CD8-positive, alpha-beta memory T cell (primary cell): ENCODE measurements around the gene TSN. TPM values are rescaled to one million over a fixed set of nuclear protein-coding genes. Genes with fewer than 3 reads are reported as not detected.
A peak's percentile ranks its signal among the peaks of the same experiment; 100 is the strongest.

Experiments used
- CTCF ChIA-PET: fragments of 350-600 bp; sonication (Branson Sonifier 250); formaldehyde crosslinking; loops from one replicate; lab custom pipeline; 2021; ENCODE audit warnings: antibody characterized with exemption; lab: Charles Lee
- POLR2A ChIA-PET: fragments of 350-600 bp; sonication (Branson Sonifier 250); formaldehyde crosslinking; loops from one replicate; lab custom pipeline; 2021; ENCODE audit warnings: antibody characterized with exemption; lab: Charles Lee
- DNase-seq, 5 donors: peaks; one replicate each; pipeline versions ENCODE4 v3.0.0 to v3.0.0-alpha.2; 2020 to 2022; ENCODE audit warnings: mixed read lengths in 1 of 5
- H3K27ac ChIP-seq: one replicate; pipeline ENCODE4 v1.7.0; 2013; ENCODE audit warnings: low read depth, mild to moderate bottlenecking, low read length, moderate library complexity
- H3K27me3 ChIP-seq: 2 replicates; pipeline ENCODE4 v1.7.0; 2013; ENCODE audit warnings: low read length, mild to moderate bottlenecking; ENCODE audit not compliant: insufficient read depth, poor library complexity, severe bottlenecking
- H3K36me3 ChIP-seq: 2 replicates; pipeline ENCODE4 v1.7.0; 2013; ENCODE audit warnings: mild to moderate bottlenecking, low read length, moderate library complexity; ENCODE audit not compliant: insufficient read depth
- H3K4me1 ChIP-seq: 2 replicates; pipeline ENCODE4 v1.7.0; 2013; ENCODE audit warnings: mild to moderate bottlenecking, low read length, moderate library complexity; ENCODE audit not compliant: insufficient read depth
- H3K4me3 ChIP-seq: 2 replicates; pipeline ENCODE4 v1.7.0; 2013; ENCODE audit warnings: mild to moderate bottlenecking, low read length
- H3K9me3 ChIP-seq: 2 replicates; pipeline ENCODE4 v1.7.0; 2013; ENCODE audit warnings: mild to moderate bottlenecking, low read length
- H3K27ac Mint-ChIP-seq, 8 donors: one replicate each; pipeline ENCODE4 v1.8.0; 2020 to 2021; ENCODE audit warnings: mixed read lengths in 8 of 8, mild to moderate bottlenecking in 6 of 8, inconsistent platforms in 3 of 8, moderate library complexity in 3 of 8
- H3K27me3 Mint-ChIP-seq, 2 donors: one replicate each; pipeline ENCODE4 v1.8.0; 2020 to 2021; ENCODE audit warnings: mixed read lengths in 2 of 2, mild to moderate bottlenecking in 1 of 2, moderate library complexity in 1 of 2
- H3K36me3 Mint-ChIP-seq, 3 donors: one replicate each; pipeline ENCODE4 v1.8.0; 2020 to 2021; ENCODE audit warnings: mixed read lengths in 3 of 3, inconsistent platforms in 1 of 3, mild to moderate bottlenecking in 1 of 3
- H3K4me1 Mint-ChIP-seq, 3 donors: one replicate each; pipeline ENCODE4 v1.8.0; 2020 to 2021; ENCODE audit warnings: mixed read lengths in 3 of 3, inconsistent platforms in 1 of 3, mild to moderate bottlenecking in 1 of 3
- H3K4me3 Mint-ChIP-seq, 7 donors: one replicate each; pipeline ENCODE4 v1.8.0; 2020 to 2021; ENCODE audit warnings: mixed read lengths in 7 of 7, mild to moderate bottlenecking in 6 of 7, moderate library complexity in 4 of 7, inconsistent platforms in 2 of 7
- H3K9me3 Mint-ChIP-seq, 5 donors: one replicate each; pipeline ENCODE4 v1.8.0; 2020 to 2022; ENCODE audit warnings: mixed read lengths in 5 of 5, mild to moderate bottlenecking in 3 of 5, moderate library complexity in 2 of 5, inconsistent platforms in 1 of 5
- polyA plus RNA-seq: library from polyadenylated mRNA; unstranded; fragments of 300-500 nt; fragmentation: Illumina TruSeq; gene quantifications from one replicate; pipeline ENCODE4 v1.2.3, GENCODE V29; 2021
- total RNA-seq, 2 experiments: library from RNA; stranded (reverse); gene quantifications; one replicate each; pipeline ENCODE4 v1.2.3, GENCODE V29; 2021

TSN gene
- total and polyA plus RNA-seq, 3 experiments from 2014 or later: 74.9 to 90.4 (median 88.0) TPM

DNA sequence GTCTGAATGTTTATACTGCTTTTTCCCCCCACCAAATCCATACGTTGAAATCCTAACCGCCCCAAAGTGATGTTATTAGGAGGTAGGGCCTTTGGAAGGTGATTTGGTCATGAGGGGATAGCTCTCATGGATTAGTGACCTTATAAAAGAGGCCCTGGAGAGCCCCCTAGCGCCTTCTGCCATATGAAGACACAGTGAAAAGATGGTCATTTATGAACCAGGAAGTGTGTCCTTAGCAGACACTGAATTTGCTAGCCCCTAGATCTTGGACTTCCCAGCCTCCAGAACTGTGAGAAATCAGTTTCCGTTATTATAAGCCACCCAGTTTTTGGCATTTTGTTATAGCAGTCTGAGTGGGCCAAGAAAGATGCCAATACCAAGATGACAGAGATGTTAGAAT lies 7.2 kb upstream of the TSN start:
- no peak for DNase-seq
- Histone ChIP-seq H3K4me1 (no peaks in the 10 kb centered on the region), H3K27ac (no peak overlapping the region), H3K4me3 (no peak overlapping the region), H3K9me3 (no peaks in the 10 kb centered on the region), H3K36me3 (no peaks in the 10 kb centered on the region), H3K27me3 (no peaks in the 10 kb centered on the region)
- ChIA-PET CTCF (no interaction called here), POLR2A (no interaction called here)
- peaks cover 0 to 8% (median 3%) of the 10 kb centered on the region in 3 donors for H3K4me1 Mint-ChIP-seq
- H3K36me3 Mint-ChIP-seq: no peaks in the 10 kb centered on the region
- H3K27ac Mint-ChIP-seq: no peak overlapping the region
- peaks cover 0 to 2% of the 10 kb centered on the region in 2 donors for H3K27me3 Mint-ChIP-seq
- H3K4me3 Mint-ChIP-seq: no peak overlapping the region
- H3K9me3 Mint-ChIP-seq: no peaks in the 10 kb centered on the region

DNA sequence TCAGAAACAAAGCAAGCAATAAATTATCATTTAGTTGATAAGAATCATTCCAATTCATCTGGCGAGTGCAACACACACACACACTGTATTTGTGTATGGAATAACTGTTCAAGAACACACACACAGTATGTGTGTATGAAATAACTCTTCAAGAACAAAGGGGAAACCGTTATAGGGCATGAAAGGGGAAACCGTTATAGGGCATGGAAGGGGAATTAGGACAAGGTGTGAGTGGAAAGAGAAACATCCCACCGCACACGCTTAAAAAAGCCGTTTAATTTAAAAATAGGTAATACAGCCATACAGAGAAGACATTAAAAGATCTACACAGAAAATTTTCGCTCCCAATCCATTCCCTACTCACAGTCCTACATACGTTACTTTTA lies 607 bp upstream of the TSN start:
- H3K4me1 Mint-ChIP-seq: peaks cover 24 to 40% (median 38%) of the 10 kb centered on the region in 3 donors
- peaks cover 25% of the 10 kb centered on the region for H3K4me1 ChIP-seq
- no peak for DNase-seq
- no peaks in the 10 kb centered on the region for H3K27me3 ChIP-seq
- CTCF ChIA-PET: interaction anchor here (1.1 to 1.7 kb wide), 2 partner anchors 18 to 225 kb away, joined by 4 to 6 read pairs; partner anchors contain the start of genes NIFK and RNU4ATAC
- H3K4me3 ChIP-seq: peak overlapping the region; percentile 75
- H3K27me3 Mint-ChIP-seq: no peaks in the 10 kb centered on the region
- H3K36me3 ChIP-seq: peaks cover 4% of the 10 kb centered on the region
- no peaks in the 10 kb centered on the region for H3K9me3 Mint-ChIP-seq
- H3K9me3 ChIP-seq: no peaks in the 10 kb centered on the region
- POLR2A ChIA-PET: interaction anchor here (1.3 kb wide), 1 partner anchor 105 kb away, joined by 4 read pairs; no protein-coding TSS in a partner anchor
- peak overlapping the region; percentile 90 to 100 (median 93) for H3K4me3 Mint-ChIP-seq
- peak overlapping the region; percentile 89 to 99 (median 95) for H3K27ac Mint-ChIP-seq
- peaks cover 0 to 32% (median 4%) of the 10 kb centered on the region in 3 donors for H3K36me3 Mint-ChIP-seq
- H3K27ac ChIP-seq: peak overlapping the region; percentile 48

DNA sequence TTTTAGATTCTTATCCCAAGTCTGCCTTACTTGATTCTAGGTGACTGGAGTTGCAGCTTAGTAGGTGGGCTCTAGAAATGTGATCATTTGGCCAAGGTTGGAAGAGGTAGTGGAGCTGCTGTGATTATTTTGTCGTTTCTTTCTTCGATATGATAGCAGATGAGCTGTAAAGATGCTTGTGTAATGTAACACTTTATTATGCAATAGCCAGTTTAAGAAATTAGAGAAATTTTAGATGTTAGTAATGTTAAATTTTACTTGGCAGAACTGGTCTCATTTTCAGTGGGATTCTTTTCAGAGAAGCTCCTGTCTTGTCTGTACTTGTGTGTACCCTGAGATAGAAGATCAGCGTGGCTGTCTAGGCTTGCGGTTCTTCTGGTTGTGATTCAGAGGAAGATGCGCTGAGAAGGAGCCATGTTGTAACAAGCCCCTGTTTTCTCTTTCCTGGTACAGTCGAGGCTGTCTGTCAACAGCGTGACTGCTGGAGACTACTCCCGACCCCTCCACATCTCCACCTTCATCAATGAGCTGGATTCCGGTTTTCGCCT lies 9.3 kb downstream of the TSN start:
- POLR2A ChIA-PET: no interaction called here
- peaks cover 13 to 89% (median 20%) of the 10 kb centered on the region in 3 donors for H3K36me3 Mint-ChIP-seq
- peaks cover 62% of the 10 kb centered on the region for H3K36me3 ChIP-seq

DNA sequence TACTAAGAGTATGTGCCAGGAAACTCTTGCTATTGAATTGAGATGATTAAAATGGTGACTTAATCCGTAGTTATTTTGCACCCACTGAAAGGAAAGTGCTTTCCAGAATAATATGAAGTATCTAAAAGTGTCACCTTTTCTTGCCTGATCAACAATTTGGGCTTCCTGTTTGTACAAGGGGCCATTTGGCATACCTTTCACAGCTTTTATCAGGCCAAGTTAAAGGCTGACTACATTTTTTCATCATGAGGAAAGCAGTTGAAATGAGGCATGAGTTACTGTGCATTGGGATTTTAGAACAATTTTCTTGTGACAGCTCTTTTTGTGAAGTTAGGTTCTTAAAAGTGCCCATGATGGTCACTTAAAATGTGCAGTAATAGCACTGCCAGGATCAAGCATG lies 11.2 kb downstream of the TSN start:
- Mint-ChIP-seq H3K27ac (no peak overlapping the region), H3K9me3 (no peaks in the 10 kb centered on the region), H3K27me3 (no peaks in the 10 kb centered on the region), H3K4me1 (no peaks in the 10 kb centered on the region), H3K4me3 (no peak overlapping the region), H3K36me3 (peaks cover 13 to 77% (median 21%) of the 10 kb centered on the region in 3 donors)
- ChIA-PET CTCF (no interaction called here), POLR2A (no interaction called here)
- Histone ChIP-seq H3K9me3 (no peaks in the 10 kb centered on the region), H3K4me3 (no peak overlapping the region), H3K36me3 (peaks cover 50% of the 10 kb centered on the region), H3K4me1 (no peaks in the 10 kb centered on the region), H3K27me3 (no peaks in the 10 kb centered on the region), H3K27ac (no peak overlapping the region)
- DNase-seq: no peak

More for the DNA sequence above, 9.3 kb downstream of the TSN start:
- Histone ChIP-seq H3K4me3 (no peak overlapping the region), H3K4me1 (no peaks in the 10 kb centered on the region), H3K9me3 (no peaks in the 10 kb centered on the region), H3K27me3 (no peaks in the 10 kb centered on the region), H3K27ac (no peak overlapping the region)
- no peak overlapping the region for H3K27ac Mint-ChIP-seq
- H3K4me3 Mint-ChIP-seq: no peak overlapping the region
- no peak for DNase-seq
- peaks cover 0 to 3% (median 0%) of the 10 kb centered on the region in 3 donors for H3K4me1 Mint-ChIP-seq
- H3K27me3 Mint-ChIP-seq: no peaks in the 10 kb centered on the region
- CTCF ChIA-PET: no interaction called here
- no peaks in the 10 kb centered on the region for H3K9me3 Mint-ChIP-seq

DNA sequence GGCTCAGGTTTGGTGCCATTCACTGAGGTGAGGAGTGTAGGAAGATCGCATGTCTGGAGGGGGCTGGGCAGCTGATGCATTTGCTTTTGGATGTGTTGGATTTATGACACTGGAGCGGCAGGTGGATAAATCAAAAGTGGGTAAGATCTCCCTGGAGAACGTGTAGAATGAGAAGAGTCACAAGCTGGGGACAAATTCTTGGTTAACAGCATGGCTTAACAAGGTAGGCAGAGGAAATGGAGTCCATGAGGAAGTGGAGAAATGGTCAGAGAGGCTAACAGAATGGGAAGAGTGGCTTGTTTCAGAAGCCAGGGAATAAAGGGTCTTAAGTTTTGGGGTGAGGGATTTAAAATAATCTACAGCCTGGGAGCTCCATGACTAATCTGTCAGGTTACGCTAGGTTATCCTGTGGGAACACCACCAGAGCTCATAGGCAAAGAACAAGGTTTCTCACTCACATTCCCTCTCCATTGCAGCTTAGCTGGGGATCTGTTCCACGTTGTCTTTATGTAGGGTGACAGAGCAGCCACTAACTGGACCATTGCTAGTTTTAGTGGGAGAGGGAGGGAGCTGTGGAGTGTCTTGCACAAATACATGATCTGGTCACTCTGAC lies 12.8 kb downstream of the TSN start:
- H3K4me1 Mint-ChIP-seq: no peaks in the 10 kb centered on the region
- DNase-seq: no peak
- H3K9me3 ChIP-seq: no peaks in the 10 kb centered on the region
- ChIA-PET POLR2A (no interaction called here), CTCF (no interaction called here)
- H3K27me3 ChIP-seq: no peaks in the 10 kb centered on the region
- H3K4me1 ChIP-seq: no peaks in the 10 kb centered on the region
- no peaks in the 10 kb centered on the region for H3K9me3 Mint-ChIP-seq
- H3K36me3 Mint-ChIP-seq: peaks cover 9 to 70% (median 23%) of the 10 kb centered on the region in 3 donors
- H3K4me3 Mint-ChIP-seq: no peak overlapping the region
- no peak overlapping the region for H3K27ac ChIP-seq
- H3K27ac Mint-ChIP-seq: peak overlapping the region in 4 of 8 donors; percentile 2 to 66 (median 30)
- H3K4me3 ChIP-seq: no peak overlapping the region
- peaks cover 40% of the 10 kb centered on the region for H3K36me3 ChIP-seq
- no peaks in the 10 kb centered on the region for H3K27me3 Mint-ChIP-seq

DNA sequence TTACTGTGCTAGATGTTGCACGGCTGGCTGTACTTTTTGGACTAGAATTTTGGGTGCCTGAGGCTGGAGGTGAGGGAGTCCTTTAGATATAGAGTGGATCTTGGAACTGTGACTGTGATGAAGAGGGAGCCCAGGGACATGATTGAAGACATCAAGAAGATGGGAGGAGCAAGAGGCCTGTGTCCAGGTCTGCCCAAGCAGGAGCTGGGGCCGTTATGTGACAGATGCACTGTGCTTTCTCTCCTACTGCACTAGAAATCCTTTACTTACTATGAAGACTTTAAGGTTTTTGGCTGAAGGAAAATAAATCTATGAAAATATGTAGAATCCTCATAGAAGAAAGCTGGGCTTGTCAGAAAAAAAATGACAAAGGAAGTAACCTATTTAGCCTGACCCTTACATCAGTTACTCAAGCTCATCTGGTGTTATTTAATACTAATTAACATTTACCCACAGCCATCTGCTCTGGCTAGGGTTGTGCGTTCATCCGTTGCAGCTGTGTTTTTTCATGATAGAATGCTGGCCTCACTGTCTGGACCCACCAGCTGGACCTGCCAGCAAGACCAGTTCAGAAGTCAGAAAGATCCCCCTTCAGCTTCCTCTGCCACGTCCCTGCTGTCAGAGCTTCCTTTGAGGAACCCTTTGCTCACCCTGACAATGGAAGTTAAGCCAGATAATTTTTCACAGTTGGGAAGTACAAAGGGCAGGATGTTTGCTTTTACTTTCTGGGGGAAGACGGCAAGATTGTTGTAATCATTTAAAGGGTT lies 16.7 kb downstream of the TSN start:
- Histone ChIP-seq H3K27ac (no peak overlapping the region), H3K27me3 (no peaks in the 10 kb centered on the region), H3K4me1 (no peaks in the 10 kb centered on the region), H3K4me3 (no peak overlapping the region), H3K9me3 (no peaks in the 10 kb centered on the region), H3K36me3 (peaks cover 4% of the 10 kb centered on the region)
- ChIA-PET CTCF (no interaction called here), POLR2A (no interaction called here)
- no peaks in the 10 kb centered on the region for H3K4me1 Mint-ChIP-seq
- H3K36me3 Mint-ChIP-seq: peaks cover 0 to 31% (median 13%) of the 10 kb centered on the region in 3 donors
- H3K4me3 Mint-ChIP-seq: no peak overlapping the region
- no peaks in the 10 kb centered on the region for H3K9me3 Mint-ChIP-seq
- H3K27ac Mint-ChIP-seq: peak overlapping the region in 4 of 8 donors; percentile 0 to 59 (median 14)
- no peak for DNase-seq
- H3K27me3 Mint-ChIP-seq: no peaks in the 10 kb centered on the region

DNA sequence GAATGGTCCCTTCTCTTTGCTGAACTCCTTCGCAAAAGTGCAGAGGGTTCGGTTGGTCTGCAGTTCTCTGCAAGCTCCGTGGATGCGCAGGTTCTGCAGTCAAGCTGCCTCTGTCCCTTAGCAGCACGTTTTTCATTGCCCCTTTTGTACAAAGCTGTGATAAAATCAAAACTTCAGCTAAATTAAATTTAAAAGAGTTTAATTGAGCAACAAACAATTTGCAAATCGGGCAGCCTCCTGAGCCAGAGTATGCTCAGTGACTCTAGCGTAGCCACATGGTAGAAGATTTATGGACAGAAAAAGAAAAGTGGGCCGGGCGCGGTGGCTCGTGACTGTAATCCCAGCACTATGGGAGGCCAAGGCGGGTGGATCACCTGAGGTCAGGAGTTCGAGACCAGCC lies 18.8 kb downstream of the TSN start:
- Mint-ChIP-seq H3K4me1 (no peaks in the 10 kb centered on the region), H3K4me3 (no peak overlapping the region), H3K27ac (no peak overlapping the region)

DNA sequence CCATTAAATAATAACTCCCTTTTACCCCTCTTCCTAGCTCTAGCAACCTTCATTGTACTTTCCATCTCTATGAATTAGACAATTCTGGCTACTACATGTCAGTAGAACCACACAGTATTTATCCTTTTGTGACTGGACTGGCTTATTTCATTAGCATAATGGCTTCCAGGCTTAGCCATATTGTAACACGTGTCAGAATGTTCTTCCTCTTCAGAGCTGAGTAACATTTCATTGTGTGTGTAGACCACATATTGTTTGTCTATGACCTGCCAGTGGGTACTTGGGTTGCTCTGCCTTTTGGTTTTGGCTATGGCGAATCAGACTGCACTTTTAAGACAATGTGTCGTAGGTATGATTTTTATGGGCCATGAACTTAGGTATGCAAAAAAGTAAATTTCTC lies 20.9 kb downstream of the TSN start:
- Histone ChIP-seq H3K27ac (no peak overlapping the region), H3K27me3 (no peaks in the 10 kb centered on the region), H3K4me1 (no peaks in the 10 kb centered on the region), H3K9me3 (no peaks in the 10 kb centered on the region), H3K36me3 (no peaks in the 10 kb centered on the region), H3K4me3 (no peak overlapping the region)
- H3K27me3 Mint-ChIP-seq: no peaks in the 10 kb centered on the region
- H3K9me3 Mint-ChIP-seq: no peaks in the 10 kb centered on the region
- POLR2A ChIA-PET: no interaction called here
- H3K27ac Mint-ChIP-seq: no peak overlapping the region
- no peak for DNase-seq
- H3K4me3 Mint-ChIP-seq: no peak overlapping the region
- peaks cover 0 to 8% (median 3%) of the 10 kb centered on the region in 3 donors for H3K36me3 Mint-ChIP-seq
- CTCF ChIA-PET: no interaction called here
- no peaks in the 10 kb centered on the region for H3K4me1 Mint-ChIP-seq

More for the DNA sequence above, 18.8 kb downstream of the TSN start:
- H3K4me1 ChIP-seq: no peaks in the 10 kb centered on the region
- H3K9me3 Mint-ChIP-seq: no peaks in the 10 kb centered on the region
- ChIA-PET CTCF (no interaction called here), POLR2A (no interaction called here)
- no peaks in the 10 kb centered on the region for H3K9me3 ChIP-seq
- no peaks in the 10 kb centered on the region for H3K27me3 Mint-ChIP-seq
- peaks cover 0 to 14% (median 10%) of the 10 kb centered on the region in 3 donors for H3K36me3 Mint-ChIP-seq
- H3K27ac ChIP-seq: no peak overlapping the region
- H3K4me3 ChIP-seq: no peak overlapping the region
- no peak for DNase-seq
- no peaks in the 10 kb centered on the region for H3K27me3 ChIP-seq
- no peaks in the 10 kb centered on the region for H3K36me3 ChIP-seq
